OCI-M2 (cell line): Measurements from ENCODE around the gene TREM1.
"Not testable (repeated sequence)": the region's sequence is repeated elsewhere in the genome, so short reads cannot be mapped to it uniquely, and the experiment has no call there.

Source experiments
- DNase-seq: peaks from one replicate; lab custom pipeline; 2025; ENCODE audit not compliant: unreplicated experiment; lab: John Stamatoyannopoulos, UW

The TREM1 gene

DNA sequence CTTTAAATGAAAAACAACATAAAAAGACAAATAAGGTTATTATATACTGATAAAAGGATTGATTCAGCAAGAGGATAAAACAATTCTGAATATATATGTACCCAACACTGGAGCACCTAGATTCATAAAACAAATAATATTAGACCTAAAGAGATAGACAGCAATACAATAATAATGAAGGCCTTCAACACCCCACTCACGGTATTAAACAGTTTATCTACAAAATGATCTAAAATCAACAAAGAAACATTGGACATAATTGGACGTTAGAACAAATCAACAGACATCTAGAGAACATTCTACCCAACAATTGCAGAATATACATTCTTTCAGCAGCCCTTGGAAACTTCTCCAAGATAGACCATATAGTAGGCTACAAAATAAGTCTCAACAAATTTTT, 24.1 kb downstream of the TREM1 start:
- no peak for DNase-seq

DNA sequence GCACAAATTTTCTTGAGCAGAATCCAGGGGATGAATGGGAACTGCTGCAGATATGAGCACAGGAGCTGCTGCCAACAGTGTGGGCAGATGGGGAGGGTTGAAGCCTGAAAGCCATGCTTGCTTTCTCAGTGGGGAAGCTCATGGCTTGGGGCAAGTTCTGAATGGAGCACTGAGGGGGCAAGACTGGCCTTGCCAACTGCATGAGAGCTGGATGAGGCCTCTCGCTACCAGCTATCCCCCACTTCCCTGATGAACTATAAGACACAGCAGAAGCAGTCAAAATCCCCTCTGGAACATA, 28.3 kb downstream of the TREM1 start:
- DNase-seq, result no peak

DNA sequence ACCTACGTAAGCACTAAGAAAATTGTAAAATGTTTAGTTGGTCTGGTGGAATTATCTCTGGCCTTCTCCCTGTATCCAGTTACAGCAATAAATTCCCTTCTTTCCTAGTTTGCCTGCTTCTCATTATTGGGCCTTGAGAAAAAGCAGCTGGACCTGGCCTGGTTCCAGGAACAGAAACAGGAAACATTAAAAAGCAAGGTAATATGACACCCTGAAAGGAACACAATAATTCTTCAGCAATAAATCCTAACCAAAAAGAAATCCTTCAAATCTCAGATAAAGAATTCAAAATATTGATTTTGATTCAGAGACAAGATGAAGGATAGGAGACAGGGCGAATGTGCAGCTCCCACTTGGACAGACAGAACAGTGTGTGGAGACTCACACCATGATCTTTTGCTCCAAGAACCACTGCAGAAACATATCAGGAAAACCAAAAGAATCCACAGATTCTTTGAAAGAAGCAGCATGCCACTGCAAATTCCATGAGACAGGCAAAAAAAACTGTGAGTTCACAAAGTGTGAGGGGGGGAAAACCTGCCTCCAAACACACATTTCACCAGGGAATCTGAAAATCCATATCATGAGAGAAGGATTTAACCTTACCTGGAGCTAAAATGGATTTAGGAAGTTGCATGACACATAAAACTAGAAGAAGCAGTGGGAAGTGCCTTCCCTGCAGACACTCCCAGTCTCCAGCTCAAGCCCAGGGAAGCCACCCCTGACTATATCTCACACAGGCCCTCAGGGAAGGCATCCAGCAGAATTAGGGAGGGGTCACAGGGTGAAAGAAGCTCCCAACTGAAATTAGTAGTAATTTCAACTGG, 28.9 kb downstream of the TREM1 start:
- no peak for DNase-seq

- DNase-seq, result no peak
Observed at GRCh38 chr6:41256383-41256782, 30.1 kb downstream of the TREM1 start.

- DNase-seq, result no peak
Observed at GRCh38 chr6:41255638-41256246, 30.7 kb downstream of the TREM1 start.

DNA sequence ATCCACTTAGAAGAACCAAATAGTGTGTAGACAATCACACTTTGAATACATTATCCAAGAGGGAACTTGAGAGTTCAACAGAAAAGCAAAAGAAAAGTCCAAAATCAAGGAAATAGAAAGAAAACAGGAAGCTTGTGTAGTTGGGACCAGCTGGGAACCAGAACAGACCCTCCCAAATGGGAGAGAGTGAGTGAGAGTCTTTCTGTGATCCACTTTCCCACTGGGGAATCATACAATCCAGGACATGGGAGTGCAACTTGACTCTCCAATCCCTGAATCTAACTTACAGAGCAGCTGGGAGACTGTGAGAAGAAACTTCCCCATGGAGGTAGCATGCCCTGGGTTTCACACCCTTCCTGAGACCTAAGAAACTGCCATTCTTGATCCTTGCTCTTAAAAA, 31.4 kb downstream of the TREM1 start:
- no peak for DNase-seq

GRCh38 chr6:41252401-41253169, 33.9 kb downstream of the TREM1 start:
- DNase-seq, result no peak

DNA sequence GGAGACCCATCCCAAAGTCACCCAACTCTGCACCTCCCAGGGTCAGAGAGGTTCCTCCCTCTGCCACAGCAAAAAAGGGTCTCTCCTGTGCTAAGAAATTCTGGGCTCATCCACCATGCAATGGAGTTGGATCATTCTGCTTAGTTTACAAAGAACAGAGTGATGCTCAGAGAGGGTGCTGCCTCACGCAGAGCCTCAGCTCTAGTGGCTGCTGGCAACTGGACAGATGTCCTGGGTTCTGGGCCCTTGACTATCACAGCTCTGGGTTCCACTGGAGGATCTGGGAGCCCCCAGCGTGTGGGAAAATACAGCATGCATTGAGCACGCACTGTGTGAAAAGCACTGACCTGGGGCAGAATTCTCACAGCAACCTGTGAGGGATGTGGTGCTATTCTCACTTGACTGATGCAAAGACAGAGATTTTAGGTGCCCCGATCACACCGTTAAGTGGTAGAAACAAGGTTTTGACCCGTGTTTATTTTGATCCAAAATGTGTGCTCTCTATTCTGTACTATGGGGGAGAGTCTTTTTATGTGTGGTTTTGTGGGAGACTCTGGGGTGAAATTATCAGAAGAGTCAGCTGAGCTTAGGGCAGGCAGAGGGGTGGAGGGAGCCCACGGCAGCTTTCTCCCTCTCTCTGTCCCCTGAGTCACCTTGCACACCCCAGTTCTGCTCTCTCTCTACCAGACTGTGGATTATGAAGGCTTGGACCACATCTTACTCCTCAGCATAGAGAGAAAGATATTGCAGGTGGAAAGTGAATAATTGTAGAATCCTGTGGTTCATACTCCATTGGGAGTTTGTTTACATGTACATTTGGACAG, 38.4 kb downstream of the TREM1 start:
- no peak for DNase-seq

DNA sequence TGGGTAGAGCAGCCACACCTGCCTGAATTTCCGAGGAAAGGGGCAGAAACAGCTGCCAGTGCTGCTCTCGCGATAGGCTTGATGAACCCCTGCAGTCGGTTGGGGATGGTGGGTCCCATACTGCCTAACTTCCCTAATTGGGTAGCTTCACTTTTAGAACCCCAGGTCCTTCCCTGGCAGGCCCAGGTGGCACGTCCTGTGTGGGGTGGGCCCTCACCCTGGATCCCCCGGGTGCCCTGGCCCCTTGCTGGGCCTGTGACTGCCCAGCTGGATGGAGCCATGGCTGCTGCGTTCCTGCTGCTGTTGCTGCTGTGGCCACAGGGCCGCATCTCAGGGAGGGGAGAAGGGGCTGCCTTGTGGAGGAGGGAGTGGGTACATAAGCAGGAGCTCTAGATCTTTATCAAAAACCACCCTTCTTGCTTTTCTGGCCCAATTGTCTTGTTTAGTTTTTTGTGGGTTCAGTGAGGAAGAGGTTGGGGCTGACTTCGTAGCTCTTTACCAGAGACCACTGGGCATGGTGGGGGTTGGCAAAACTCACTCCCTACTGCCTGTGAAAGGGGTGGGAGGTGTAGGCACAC, 39.1 kb downstream of the TREM1 start:
- no peak for DNase-seq

DNA sequence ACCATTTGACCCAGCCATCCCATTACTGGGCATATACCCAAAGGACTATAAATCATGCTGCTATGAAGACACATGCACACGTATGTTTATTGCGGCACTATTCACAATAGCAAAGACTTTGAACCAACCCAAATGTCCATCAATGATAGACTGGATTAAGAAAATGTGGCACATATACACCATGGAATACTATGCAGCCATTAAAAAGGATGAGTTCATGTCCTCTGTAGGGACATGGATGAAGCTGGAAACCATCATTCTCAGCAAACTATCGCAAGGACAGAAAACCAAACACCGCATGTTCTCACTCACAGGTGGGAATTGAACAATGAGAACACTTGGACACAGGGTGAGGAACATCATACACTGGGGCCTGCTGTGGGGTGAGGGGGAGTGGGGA, 40.0 kb downstream of the TREM1 start:
- not testable (repeated sequence) for DNase-seq

DNA sequence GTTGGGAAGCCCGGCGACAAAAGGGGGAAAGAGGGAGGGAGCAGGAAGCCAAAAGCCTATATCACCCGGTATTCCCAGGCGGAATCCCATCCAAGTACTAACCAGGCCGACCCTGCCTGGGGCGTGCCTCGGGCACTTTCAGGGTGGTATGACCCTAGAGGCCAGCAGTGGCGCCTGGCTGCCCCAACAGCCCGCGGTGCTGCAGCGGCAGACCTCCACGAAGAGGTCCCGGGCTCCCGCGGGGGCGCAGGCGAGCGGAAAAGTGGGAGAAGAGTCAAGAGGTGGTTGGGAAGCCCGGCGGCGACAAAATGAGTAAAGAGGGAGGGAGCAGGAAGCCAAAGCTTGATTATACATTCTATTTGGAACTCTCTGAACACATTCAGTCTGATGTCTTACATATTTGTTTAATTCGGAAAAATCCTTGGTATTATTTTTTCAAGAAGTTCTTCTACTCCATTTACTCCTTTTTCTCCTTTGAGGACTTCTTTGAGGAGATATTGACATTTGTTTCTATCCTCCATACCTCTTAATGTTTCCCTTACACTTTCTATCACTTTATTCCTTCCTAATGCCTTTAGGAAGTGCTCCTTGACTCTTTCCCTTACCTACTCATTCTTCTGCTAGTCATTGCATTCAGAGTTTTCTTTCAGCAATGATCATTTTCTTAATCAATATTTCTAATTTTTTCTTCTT, 46.9 kb downstream of the TREM1 start:
- no peak for DNase-seq

DNA sequence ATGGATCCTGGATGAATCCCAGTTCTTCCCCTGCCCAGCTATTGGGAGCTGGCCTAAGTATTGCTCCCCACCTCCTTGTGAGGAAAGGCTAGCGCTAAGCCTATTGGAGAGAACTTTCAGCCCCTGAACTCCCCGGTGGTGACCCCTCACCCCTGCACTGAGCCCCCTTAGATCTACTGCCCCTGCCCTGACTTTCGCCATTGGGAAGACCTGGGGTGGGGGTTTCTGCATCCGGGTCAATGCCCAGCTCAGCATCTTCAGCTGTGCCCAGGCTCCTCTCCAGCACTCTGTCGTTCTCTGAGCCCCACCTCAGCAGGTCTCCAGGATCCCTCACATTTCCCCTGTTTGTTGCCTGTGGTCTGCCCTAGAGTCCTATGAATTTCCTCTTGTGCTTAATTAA, 49.4 kb downstream of the TREM1 start:
- DNase-seq, result no peak

DNA sequence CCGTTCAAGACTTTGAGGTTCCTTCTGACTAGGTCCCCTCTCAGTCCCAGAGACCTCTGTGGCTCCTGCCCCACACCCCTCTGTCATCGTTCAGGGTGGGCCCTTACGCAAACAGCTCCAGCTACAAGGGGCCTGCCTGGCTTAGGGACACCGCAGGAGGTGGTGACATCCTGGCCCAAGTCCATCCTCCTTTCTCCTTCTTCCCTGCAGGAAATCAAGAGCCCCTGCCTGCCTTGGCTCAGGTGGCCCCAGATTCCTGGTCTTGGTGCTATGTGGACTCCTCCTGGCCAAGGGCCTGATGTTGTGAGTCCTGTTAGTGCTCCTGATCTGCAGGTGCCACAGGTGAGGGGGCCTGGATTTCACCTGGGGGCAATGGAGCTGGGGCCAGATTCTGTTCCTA, 50.2 kb downstream of the TREM1 start:
- no peak for DNase-seq

DNA sequence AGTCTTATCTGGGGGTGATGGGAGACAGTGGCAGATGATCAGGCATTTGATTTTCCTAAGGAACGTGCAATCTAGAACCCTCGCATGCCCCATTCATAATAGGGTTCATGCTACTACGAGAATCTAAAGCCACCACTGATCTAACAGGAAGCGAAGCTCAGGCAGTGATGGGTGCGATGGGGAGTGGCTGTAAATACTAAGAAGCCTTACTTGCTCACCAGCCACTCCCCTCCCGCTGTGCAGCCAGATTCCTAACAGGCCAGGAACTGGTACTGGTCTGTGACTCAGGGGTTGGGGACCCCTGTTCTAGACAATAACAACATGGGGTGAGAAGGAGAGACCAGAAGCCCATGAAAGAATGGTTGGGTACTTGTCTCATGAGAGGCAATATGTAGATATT, 53.8 kb downstream of the TREM1 start:
- DNase-seq, result no peak

DNA sequence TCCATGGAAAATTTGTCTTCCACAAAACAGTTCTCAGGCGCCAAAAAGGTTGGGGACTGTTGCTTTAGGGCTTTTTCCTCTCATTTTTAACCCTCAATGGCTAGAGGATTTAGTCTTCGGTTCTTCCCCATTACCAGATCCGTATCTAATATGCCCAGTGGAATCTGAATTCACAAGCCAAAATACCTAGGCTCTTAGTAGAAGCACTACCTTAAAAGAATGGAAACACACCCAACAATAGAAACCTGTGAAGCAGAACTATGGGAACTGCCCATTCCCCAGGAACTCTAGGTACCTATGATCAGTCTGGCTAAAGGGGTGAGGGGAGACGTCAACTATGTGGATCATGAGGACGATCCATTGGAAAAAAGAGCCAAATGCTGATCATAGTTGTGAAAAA, 55.2 kb downstream of the TREM1 start:
- DNase-seq, result no peak

DNA sequence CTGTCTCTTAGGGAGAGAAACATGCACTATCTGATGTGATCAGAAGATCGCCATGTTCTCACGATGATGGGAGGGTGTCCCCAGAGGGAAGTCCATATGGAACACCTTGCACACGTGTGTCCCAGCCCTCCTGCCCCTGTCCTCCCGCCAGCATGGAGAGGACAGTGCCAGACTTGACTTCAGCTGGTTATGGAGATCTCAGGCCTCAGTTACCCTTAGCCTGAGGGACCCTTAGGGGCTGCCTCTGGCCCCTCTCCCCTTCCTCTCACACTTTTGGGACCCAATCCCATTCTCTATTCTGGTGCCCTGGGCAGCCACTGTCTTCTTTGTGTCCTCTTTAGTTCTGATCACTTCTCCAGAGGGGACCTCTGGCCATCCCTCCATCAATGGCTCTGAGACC, 56.8 kb downstream of the TREM1 start:
- no peak for DNase-seq

DNA sequence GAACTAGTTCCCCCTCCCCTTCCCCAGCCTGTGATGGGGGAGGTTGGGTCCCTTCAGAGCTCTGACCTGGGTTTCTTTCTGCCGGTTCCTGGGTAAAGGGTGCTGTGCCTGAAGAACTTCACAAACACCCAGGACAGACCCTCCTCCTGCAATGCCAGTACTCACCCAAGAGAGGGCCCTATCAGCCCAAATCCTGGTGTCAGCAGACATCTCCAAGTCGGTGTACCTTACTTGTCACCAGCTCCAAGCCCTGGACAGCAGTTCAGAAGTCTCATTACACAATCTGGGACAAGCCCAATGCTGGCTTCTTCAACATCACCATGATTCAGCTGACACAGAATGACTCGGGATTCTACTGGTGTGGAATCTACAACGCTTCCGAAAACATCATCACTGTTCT, 57.9 kb downstream of the TREM1 start:
- DNase-seq, result no peak

- no peak for DNase-seq
Observed at GRCh38 chr6:41228096-41228495, 58.4 kb downstream of the TREM1 start, which contains the start of gene TREML4. TREML4 (plus strand) TSS chr6:41228349; CDS start chr6:41228428, 79 bp downstream.

DNA sequence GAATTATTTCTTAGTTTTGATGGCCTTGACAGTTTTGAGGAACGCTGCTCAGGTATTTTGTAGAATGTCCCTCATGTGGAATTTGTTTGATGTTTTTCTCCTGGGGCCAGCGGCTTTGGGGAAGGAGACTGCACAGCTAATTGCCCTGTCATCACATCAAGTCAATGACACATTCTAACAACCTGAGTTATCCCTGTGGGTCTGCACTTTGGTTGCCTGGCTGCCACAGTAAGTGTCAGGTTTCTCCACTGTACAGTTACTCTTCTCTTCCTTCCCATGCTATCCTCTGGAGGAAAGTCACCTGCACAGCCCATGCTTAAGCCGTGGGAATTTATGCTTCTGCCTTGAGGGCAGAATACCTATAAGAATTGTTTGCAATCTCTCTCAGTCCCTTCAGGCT, 59.7 kb downstream of the TREM1 start:
- DNase-seq, result no peak

GRCh38 chr6:41224800-41225199, 61.7 kb downstream of the TREM1 start:
- no peak for DNase-seq
